ENCODE results near the gene KRT76. TPM values are rescaled to one million over a fixed set of nuclear protein-coding genes. Genes with fewer than 3 reads are reported as not detected.

The KRT76 gene
- total RNA-seq, 1 experiment from 2014 or later: not detected

DNA sequence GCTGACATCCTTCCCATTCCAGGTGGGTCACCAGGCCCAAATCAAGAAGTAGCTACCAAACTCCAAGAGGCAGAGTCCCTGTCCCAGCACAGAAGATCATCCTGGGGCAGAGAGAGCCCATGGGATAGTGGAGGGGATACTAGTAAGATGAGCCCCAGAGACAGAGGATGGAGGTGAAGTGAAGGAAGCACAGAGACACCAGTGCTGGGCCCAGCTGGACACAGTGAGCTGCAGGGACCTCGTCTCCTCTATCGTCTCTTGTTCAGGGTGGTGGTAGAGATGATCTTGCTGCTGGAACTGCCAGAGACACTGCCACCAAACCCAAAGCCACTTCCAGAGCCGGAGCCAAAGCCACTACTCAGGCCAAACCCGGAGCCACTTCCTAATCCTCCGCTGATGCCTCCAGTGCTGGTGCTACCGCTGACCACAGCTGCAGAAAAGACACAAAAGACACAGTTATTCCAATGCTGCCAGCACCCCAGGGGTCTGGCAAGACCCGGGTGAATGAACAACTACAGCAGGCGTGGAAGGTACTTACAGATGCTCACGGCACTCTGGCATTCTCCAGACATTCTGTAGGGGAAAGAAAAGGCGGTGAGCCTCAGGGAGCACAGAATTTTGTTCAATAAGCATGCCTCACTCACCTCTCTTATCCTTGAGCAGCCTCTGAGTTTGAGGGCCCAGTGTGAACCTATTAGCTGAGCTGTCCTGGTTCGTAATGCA lies 29.8 kb upstream of the KRT76 start:
- Histone ChIP-seq H3K79me2 (ENCODE audit: insufficient read depth, low read length) (no peaks in the 10 kb centered on the region), H4K20me1 (ENCODE audit: control insufficient read depth, insufficient read depth, insufficient read length) (no peaks in the 10 kb centered on the region), H3K9ac (ENCODE audit: extremely low read depth, insufficient read length, low read length) (no peak overlapping the region), H2BK5ac (ENCODE audit: insufficient read length, low read length) (no peak overlapping the region), H3K9me3 (ENCODE audit: control insufficient read depth, low read depth, low read length) (no peaks in the 10 kb centered on the region), H3K4me1 (ENCODE audit: insufficient read depth, low read length) (peaks cover 2% of the 10 kb centered on the region; the same call in 1 of the 2 replicates), H3K79me1 (ENCODE audit: insufficient read depth, low read depth, low read length, poor library complexity, severe bottlenecking) (no peaks in the 10 kb centered on the region), H3K14ac (ENCODE audit: insufficient read depth, low read length) (no peak overlapping the region), H3K4me2 (ENCODE audit: insufficient read depth, insufficient read length, low read length) (no peak overlapping the region), H3K4ac (ENCODE audit: low read depth, low read length) (no peak overlapping the region), H3K56ac (ENCODE audit: insufficient read length, low read depth, low read length) (no peak overlapping the region), H2BK20ac (ENCODE audit: low read depth, low read length, poor library complexity, severe bottlenecking) (no peak overlapping the region), H2BK15ac (ENCODE audit: low read depth, low read length) (no peak overlapping the region), H2AFZ (ENCODE audit: low read length) (no peak overlapping the region), H4K8ac (replicated peaks; ENCODE audit: insufficient read length, low read depth, low read length) (no peak overlapping the region), H3K27me3 (ENCODE audit: insufficient read depth, low read length) (no peaks in the 10 kb centered on the region), H3K27ac (ENCODE audit: insufficient read length, low read depth, low read length) (no peak overlapping the region), H4K91ac (ENCODE audit: insufficient read length, low read depth, low read length) (no peak overlapping the region), H3K18ac (ENCODE audit: insufficient read length, low read depth, low read length) (no peak overlapping the region), H3K23me2 (ENCODE audit: insufficient read length, low read depth, low read length, poor library complexity, severe bottlenecking) (no peaks in the 10 kb centered on the region), H2AK5ac (ENCODE audit: insufficient read length, low read length) (no peak overlapping the region), H4K5ac (ENCODE audit: insufficient read length, low read depth, low read length) (no peak overlapping the region), H3T11ph (ENCODE audit: low read length) (no peak overlapping the region), H2BK12ac (ENCODE audit: insufficient read length, low read depth, low read length) (no peak overlapping the region), H2BK120ac (ENCODE audit: low read depth, low read length, poor library complexity, severe bottlenecking) (no peak overlapping the region), H3K23ac (ENCODE audit: insufficient read length, low read depth, low read length) (no peak overlapping the region)
- no CpG with 5 or more reads among the region's 11 CpGs for WGBS (ENCODE audit: extremely low coverage, insufficient read length, low lambda C conversion rate)
- H3K27me3 Mint-ChIP-seq (ENCODE audit: low read depth): peaks cover 10% of the 10 kb centered on the region
- peaks cover 19 to 20% of the 10 kb centered on the region in 2 experiments for H3K4me1 Mint-ChIP-seq
- H3K27ac Mint-ChIP-seq: peak overlapping the region in 1 of 3 experiments; percentile 46; a peak in 1 of 7 replicates
- TF ChIP-seq, protein P1, sequence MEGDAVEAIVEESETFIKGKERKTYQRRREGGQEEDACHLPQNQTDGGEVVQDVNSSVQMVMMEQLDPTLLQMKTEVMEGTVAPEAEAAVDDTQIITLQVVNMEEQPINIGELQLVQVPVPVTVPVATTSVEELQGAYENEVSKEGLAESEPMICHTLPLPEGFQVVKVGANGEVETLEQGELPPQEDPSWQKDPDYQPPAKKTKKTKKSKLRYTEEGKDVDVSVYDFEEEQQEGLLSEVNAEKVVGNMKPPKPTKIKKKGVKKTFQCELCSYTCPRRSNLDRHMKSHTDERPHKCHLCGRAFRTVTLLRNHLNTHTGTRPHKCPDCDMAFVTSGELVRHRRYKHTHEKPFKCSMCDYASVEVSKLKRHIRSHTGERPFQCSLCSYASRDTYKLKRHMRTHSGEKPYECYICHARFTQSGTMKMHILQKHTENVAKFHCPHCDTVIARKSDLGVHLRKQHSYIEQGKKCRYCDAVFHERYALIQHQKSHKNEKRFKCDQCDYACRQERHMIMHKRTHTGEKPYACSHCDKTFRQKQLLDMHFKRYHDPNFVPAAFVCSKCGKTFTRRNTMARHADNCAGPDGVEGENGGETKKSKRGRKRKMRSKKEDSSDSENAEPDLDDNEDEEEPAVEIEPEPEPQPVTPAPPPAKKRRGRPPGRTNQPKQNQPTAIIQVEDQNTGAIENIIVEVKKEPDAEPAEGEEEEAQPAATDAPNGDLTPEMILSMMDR (conservative IDR thresholded peaks at IDR 0.05): no peak
- no peak overlapping the region; a peak in 1 of 5 replicates for H3K4me3 Mint-ChIP-seq
- no peaks in the 10 kb centered on the region for H3K36me3 Mint-ChIP-seq (ENCODE audit: insufficient read depth in 1 of 3, low read depth in 3 of 3)
- DNase-seq: no peak
- H3K9me3 Mint-ChIP-seq: no peaks in the 10 kb centered on the region

Data from H9 (cell line).